Neural progenitor cell (in vitro differentiated cells): Measurements from ENCODE around the gene YBX1.

Experiments
- EZH2phosphoT487 ChIP-seq: fragments of 200-600 bp; sonication (generic); IDR thresholded peaks from 2 replicates; pipeline ENCODE4 v1.6.1; 2017; ENCODE audit warnings: antibody characterized with exemption
- TF ChIP-seq, protein P1 (sequence below): fragments of 200-600 bp; sonication (generic); IDR thresholded peaks from 2 replicates; pipeline ENCODE4 v1.5.1; 2017; ENCODE audit warnings: antibody characterized with exemption, mild to moderate bottlenecking

DNA sequence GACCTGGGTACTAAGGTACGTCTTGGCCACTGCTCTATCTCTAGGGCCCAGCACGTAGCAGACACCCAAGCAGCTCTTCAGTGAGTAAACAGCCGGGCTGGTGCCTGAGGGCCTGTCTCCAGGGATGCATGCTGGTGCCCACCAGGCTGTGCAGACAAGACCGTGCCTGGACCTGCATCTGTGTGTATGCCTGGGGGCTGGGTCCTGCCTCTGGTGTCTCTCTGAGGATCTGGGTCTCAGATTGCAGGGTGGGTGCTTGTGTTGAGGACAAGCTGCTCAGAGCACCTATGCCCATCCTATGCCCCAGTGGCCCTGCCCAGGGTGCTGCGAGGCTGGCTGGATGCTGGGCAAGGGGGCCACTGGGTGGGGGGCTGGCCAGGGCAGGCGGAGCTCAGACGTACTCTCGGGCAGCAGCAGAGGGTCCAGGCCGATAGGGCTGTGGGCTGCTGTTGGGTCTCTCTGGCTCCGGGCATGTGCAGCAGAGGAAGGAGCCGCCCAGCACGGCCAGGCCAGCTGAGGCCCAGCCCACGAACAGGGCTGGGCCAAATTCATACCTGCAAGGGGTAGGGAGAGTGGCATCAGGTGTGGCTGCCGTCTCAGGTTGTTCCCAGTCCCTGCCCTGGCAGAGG lies 53.4 kb downstream of the YBX1 start:
- TF ChIP-seq, protein P1, sequence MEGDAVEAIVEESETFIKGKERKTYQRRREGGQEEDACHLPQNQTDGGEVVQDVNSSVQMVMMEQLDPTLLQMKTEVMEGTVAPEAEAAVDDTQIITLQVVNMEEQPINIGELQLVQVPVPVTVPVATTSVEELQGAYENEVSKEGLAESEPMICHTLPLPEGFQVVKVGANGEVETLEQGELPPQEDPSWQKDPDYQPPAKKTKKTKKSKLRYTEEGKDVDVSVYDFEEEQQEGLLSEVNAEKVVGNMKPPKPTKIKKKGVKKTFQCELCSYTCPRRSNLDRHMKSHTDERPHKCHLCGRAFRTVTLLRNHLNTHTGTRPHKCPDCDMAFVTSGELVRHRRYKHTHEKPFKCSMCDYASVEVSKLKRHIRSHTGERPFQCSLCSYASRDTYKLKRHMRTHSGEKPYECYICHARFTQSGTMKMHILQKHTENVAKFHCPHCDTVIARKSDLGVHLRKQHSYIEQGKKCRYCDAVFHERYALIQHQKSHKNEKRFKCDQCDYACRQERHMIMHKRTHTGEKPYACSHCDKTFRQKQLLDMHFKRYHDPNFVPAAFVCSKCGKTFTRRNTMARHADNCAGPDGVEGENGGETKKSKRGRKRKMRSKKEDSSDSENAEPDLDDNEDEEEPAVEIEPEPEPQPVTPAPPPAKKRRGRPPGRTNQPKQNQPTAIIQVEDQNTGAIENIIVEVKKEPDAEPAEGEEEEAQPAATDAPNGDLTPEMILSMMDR, result no peak
- TF ChIP-seq EZH2phosphoT487, result no peak
